GM12865 (cell line): ENCODE results near the gene SNX9.

ENCODE experiments used
- DNase-seq: peaks from one replicate; pipeline ENCODE4 v3.0.0; 2010; ENCODE audit warnings: low read depth
- H3K4me3 ChIP-seq: 2 replicates; pipeline ENCODE4 v1.5.1; 2011; ENCODE audit warnings: mild to moderate bottlenecking, low read depth, low read length, control low read depth
- CTCF ChIP-seq: IDR thresholded peaks from 2 replicates; pipeline ENCODE4 v1.5.1; 2011; ENCODE audit warnings: low read length, control low read depth, low read depth, inconsistent platforms; ENCODE audit not compliant: insufficient read depth; ENCODE audit errors: missing control alignments

SNX9 gene

GRCh38 chr6:157832250-157832967 lies 9.4 kb downstream of the SNX9 start:
- DNase-seq = no peak
- no peak overlapping the region for H3K4me3 ChIP-seq

GRCh38 chr6:157834549-157834948 lies 11.5 kb downstream of the SNX9 start:
- no peak overlapping the region for H3K4me3 ChIP-seq
- no peak for DNase-seq
- TF ChIP-seq CTCF = no peak

More at GRCh38 chr6:157832250-157832967, 9.4 kb downstream of the SNX9 start:
- no peak for TF ChIP-seq CTCF

- TF ChIP-seq CTCF = no peak
- DNase-seq = no peak
- no peak overlapping the region for H3K4me3 ChIP-seq
These were observed 15.8 kb downstream of the SNX9 start for GRCh38 chr6:157838718-157839430.

GRCh38 chr6:157839606-157840005 lies 16.6 kb downstream of the SNX9 start:
- no peak for DNase-seq
- TF ChIP-seq CTCF = no peak
- H3K4me3 ChIP-seq = no peak overlapping the region

- no peak for DNase-seq
- TF ChIP-seq CTCF = no peak
- H3K4me3 ChIP-seq = no peak overlapping the region
These were observed 17.2 kb downstream of the SNX9 start for GRCh38 chr6:157840261-157840660.

- no peak for DNase-seq
- TF ChIP-seq CTCF = no peak
- H3K4me3 ChIP-seq = no peak overlapping the region
These were observed 17.7 kb downstream of the SNX9 start for GRCh38 chr6:157840776-157841175.
